GM21717 (cell line): ENCODE measurements around the gene PFN3.
"Not testable (repeated sequence)": the region's sequence is repeated elsewhere in the genome, so short reads cannot be mapped to it uniquely, and the experiment has no call there.

Experiments used
- ATAC-seq: cut with Tn5 transposase; IDR thresholded peaks from one replicate; pipeline ENCODE4 v1.9.1; 2021; ENCODE audit warnings: mild to moderate bottlenecking, moderate library complexity; ENCODE audit not compliant: unreplicated experiment

The PFN3 gene

DNA sequence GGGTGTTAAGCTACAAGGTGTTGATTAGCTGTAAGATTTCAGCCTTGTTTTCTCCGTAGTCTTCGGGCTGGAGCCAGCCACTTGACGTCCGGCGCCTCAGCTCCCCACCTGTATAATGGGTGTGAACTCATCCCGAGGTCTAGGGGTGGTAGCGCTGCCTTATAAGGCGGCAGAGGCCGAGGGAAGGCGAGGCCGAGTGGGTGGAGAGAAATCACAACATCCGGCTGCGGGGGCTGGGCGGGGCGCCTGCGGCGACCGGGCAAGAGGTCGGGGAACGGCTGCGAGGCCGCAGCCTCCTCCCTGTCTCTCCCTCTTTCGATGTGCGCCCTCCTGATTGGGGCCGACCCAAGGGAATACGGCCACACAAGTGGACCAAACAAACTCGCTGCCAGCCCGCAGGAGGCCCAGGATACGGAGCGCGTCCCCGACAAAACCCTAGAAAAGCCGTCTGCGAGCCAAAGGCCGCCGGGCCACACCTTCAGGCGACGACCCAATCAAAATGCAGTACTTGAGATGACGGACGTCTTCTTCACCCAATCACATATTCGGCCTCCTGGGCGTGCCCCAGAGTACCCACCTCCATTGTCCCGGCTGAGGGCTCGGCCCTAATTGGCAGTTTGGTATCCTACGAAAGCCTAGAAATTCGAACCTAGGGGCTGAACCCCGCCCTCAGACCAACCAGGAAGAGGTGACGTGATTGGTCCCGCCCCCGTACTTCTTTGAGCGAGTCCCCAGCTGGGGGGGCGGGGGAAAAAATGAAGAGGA lies 25.5 kb upstream of the PFN3 start:
- ATAC-seq, result peak; percentile 76

- no peak for ATAC-seq
Measured at GRCh38 chr5:177425196-177425800, 24.8 kb upstream of the PFN3 start.

DNA sequence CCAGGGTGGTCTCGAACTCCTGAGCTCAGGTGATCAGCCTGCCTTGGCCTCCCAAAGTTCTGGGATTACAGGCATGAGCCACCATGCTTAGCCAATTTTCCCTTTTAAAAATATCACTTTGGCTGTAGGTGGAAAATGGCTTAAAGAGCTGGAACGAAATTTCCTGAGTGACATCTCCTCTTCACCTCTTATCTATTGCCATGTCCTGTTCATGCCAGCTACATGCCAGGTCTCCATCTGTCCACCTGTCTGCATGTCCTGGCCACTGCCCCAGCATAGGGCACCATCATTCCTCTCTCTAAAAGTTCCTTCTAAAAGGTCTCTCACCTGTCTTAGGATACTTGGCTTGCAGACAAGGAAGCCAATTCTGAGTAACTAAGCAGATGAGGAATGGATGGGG lies 23.2 kb upstream of the PFN3 start:
- no peak for ATAC-seq

- no peak for ATAC-seq
Measured at GRCh38 chr5:177421062-177421798, 20.8 kb upstream of the PFN3 start.

- not testable (repeated sequence) for ATAC-seq
Measured at GRCh38 chr5:177420472-177420871, 20.0 kb upstream of the PFN3 start.

DNA sequence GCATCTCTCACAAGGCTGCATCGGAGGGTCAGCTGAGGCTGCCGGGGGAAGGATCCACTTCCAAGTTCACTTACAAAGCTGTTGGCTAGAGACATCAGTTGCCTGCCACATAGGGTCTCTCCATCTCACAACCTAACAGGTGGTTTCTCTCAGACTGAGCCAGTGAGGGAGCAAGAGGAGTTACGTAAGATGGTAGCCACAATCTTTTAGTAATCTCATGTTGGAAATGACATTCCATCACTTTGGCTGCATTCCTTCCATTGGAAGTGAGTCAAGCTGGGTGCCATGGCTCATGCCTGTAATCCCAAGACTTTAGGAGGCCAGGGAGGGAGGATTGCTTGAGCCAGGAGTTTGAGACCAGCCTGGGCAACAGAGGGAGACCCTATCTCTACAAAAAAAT lies 18.6 kb upstream of the PFN3 start:
- no peak for ATAC-seq

DNA sequence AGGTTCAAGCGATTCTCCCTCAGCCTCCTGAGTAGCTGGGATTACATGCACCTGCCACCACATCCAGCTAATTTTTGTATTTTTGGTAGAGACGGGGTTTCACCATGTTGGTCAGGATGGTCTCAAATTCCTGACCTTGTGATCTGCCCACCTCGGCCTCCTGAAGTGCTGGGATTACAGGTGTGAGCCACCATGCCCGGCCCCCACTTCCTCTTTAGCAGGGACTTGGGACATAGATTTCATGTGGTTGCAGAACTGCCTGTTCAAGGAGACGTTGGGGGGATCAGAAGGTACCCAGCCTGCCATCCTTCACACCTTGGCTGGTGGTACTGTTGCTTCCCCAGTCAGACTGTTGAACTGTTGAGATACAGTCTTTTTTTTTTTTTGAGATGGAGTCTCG lies 16.6 kb upstream of the PFN3 start:
- ATAC-seq, result not testable (repeated sequence)

DNA sequence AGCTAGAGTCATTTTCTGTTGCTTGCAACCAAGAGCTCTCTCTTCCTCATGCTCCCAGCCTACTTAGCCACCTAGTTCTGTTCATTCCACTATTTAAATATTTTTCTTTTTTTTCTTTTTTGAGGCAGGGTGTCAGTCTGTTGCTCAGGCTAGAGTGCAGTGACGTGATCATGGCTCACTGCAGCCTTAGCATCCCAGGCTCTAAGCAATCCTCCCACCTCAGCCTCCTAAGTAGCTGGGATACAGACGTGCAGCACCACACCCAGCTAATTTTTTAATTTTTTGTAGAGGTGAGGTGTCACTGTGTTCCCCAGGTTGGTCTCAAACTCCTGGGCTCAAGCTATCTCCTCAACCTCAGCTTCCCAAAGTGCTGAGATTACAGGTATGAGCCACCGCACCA lies 14.0 kb upstream of the PFN3 start:
- ATAC-seq, result no peak

DNA sequence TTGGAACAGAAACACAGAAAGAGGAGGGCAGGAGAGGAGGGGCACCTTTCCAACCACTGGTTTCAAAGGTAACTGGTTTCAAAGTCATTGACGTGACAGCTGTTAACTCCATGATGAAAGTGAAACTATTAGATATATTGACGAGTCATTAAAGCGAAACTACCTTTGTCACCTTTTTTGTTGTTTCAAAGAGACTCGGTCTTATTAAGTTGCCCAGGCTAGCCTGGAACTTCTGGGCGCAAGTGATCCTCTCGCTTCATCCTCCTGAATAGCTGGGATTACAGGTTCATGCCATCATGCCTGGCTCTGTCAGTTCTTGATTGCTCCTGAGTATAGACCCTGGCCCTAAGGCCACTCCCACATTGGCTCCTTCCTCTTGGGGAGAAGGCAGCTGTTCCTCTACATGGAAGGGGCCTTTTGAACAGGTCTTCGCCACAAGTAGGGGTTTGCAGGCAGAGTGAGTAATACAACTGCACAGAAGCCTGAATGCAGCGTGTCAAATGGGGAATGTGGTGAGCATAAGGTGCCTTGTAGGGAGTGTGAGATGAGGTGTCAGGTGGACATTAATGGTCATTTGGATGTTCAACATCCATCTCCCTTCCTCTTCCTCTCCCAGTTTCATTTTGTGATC lies 12.3 kb upstream of the PFN3 start:
- peak; percentile 67 for ATAC-seq

- ATAC-seq, result no peak
Measured at GRCh38 chr5:177410575-177410974, 10.1 kb upstream of the PFN3 start.

- ATAC-seq, result no peak
Measured at GRCh38 chr5:177409043-177409801, 8.8 kb upstream of the PFN3 start, which contains the start of gene F12. Gene F12 (minus strand): TSS chr5:177409564. CDS start chr5:177409527, 37 bp downstream.

DNA sequence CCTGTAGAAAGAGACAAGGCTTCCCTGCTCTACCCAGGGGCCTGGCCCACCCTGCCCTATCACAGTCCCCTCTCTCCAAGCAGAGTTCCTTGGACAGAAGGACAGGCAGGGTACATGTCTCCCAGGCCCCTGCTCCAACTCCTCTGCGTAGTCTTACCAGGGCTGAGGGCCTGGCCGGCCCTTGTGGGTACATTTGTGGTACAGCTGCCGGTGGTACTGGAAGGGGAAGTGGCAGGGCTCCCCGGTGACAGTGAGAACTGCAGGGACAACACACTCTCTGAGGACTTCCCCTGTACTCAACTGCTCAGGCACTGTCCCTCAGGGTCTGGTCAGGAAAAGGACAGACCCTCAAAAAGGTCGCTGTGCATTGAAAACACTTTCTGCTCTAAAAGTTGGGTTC lies 5.3 kb upstream of the PFN3 start:
- ATAC-seq, result no peak

- ATAC-seq, result no peak
Measured at GRCh38 chr5:177405312-177405711, 4.9 kb upstream of the PFN3 start.

- no peak for ATAC-seq
Measured at GRCh38 chr5:177404641-177405179, 4.2 kb upstream of the PFN3 start.

DNA sequence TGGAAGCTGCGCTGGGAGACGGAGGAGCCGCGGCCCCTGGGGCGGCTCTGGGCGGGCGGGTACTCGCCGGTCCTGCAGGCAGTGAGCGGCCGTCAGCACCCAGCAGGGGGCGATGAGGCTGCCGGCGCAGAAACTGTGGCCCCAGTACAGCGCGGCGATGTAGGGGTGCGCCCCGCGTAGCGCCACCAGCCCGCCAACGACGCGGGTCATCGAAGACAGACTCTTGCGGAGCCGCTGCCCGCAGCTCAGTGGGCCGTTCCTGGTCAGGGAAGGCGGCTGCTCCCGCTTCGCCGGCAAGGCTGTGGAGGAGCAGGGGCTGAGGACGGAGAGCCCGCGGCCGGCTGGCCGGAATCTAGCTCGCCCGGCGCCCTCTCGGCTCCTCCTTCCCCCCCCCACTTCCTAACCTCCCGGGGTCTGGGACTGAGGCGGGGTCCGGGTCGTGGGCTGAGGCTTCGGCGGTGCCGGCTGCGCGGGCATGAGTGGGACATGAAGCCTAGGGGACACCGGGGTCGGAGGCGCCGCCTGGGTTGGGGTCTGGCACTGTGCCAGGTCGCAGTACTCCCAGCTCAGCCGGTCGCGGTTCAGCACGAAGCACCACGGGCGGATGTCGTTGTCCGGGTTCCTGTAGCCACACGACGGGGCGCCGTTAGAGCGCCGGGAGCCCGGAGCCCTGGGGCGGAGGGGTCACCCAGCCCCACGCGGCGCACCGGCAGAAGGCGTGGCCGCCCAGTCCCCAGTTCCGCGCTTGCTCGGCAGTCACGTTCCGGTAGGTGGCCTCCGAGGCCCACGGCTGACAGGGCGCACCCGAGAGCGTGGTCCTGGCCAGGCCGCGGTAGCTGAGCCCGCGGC lies 3.6 kb upstream of the PFN3 start:
- ATAC-seq, result peak; percentile 68

DNA sequence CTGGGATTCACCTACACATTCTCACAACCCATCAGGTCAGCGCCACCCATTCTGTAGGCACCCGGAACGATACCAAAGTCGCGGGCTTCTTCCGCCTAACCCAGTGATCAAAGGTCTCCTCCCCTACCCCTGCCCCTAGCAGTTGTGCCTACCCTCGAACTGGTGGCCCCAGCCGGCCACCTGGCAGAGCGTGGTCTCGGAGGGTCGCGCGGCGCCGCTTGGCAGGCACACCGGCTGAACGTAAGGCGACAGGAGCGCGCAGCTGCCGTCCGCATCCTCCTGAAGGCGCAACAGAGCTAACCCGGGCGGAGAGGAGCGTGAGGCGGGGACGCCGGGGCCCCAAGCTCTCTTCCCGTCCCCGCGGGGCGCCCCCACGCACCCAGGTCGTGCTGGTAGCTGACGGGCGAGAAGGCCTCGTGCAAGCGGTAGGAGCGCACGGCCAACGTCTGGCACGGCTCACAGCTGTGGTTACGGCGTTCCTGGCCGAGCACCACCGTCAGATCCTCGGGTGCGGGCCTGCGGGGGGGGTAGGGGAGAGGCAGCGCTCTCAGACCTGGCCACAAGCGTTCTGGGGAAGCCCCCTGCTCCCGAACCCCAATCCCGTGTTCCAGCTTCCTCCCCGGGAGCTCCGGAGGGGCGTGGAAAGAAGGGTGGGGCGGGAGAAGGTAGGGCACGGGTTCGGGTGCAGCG lies 2.8 kb upstream of the PFN3 start:
- peak; percentile 25 for ATAC-seq

DNA sequence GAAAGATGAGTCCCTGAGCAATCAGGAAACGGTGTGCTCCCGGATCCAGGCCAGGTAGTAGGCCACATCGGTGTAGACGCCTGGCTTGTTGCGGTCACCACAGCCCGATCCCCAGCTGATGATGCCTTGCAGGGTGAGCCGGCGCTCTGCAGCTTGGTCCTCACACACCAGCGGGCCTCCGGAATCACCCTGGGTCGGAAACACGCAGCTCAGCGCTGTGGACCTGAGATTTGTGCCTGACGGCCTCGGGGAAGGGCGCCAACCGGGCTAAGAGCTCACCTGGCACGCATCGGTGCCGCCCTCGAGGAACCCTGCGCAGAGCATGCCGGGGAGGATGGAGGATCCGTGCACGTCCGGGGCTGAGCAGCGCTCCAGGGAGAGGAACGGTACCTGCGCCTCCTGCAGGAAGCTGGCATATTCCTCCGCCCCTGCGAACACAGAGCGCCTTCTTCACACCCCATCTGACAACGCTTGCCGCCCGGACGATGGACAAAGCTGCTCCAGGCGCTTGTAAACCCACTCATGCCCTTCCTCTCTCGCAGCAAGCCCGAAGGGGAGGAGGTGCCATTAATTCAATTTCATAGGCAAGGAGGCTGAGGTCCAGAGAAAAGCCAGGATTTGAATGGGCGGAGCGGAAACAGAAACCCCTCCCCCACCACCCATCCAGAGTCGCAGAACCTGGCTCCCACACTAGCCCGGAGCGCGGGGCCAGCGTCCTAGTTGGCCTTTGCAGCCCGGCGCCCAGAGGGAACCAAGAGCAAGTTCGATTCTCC lies 2.0 kb upstream of the PFN3 start:
- ATAC-seq, result no peak

DNA sequence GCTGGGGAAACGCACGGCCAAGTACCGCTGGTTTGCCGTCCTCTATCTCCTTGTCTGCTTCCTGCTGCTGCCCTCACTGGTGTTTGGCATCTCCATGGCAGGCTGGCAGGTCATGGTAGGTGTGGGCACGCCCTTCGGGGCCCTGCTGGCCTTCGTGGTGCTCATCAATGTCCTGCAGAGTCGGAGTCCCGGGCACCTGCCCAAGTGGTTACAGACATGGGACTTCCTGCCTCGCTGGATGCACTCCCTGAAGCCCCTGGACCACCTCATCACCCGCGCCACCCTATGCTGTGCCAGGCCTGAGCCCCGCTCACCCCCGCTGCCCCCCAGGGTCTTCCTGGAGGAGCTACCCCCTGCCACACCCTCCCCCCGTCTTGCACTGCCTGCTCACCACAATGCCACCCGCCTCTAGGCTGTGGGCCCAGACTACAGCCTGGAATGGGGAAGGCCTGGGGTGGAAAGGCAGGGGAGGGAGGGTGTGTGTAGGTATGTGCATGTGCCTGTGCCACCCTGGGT lies 2.5 kb downstream of the PFN3 start:
- no peak for ATAC-seq
